K562 (cell line): ENCODE results near the gene DCAF4. TPM values are rescaled to one million over a fixed set of nuclear protein-coding genes. Genes with fewer than 3 reads are reported as not detected.

ENCODE experiments used
- CAMTA2 ChIP-seq: fragments of 250-450 bp; sonication (Bioruptor Pico); conservative IDR thresholded peaks from 2 replicates; pipeline ENCODE4 v1.5.1; 2022
- E4F1 ChIP-seq: fragments of 250-450 bp; sonication (Bioruptor Pico); IDR thresholded peaks from 2 replicates; pipeline ENCODE4 v1.5.0; 2021; ENCODE audit warnings: mild to moderate bottlenecking, borderline replicate concordance
- ELF1 ChIP-seq: fragments of 200-800 bp; sonication (Bioruptor generic); IDR thresholded peaks from 2 replicates; pipeline ENCODE4 v1.6.1; 2016; ENCODE audit warnings: missing genetic modification characterization, missing compliant biosample characterization
- NFRKB ChIP-seq: fragments of 450-650 bp; IDR thresholded peaks from 2 replicates; pipeline ENCODE4 v1.6.1; 2016; ENCODE audit warnings: low read depth
- TAF7 ChIP-seq: fragments of 450-650 bp; IDR thresholded peaks from 2 replicates; pipeline ENCODE4 v1.6.1; 2016; ENCODE audit warnings: missing genetic modification characterization, missing compliant biosample characterization
- ZBTB33 ChIP-seq: sonication (generic); formaldehyde crosslinking; IDR thresholded peaks from 2 replicates; pipeline ENCODE4 v1.8.1; 2023; ENCODE audit warnings: mild to moderate bottlenecking, missing genetic modification reagents
- ZNF668 ChIP-seq: fragments of 250-450 bp; sonication (Bioruptor Pico); IDR thresholded peaks from 2 replicates; pipeline ENCODE4 v1.8.0; 2022; ENCODE audit warnings: mild to moderate bottlenecking, inconsistent platforms
- ZNF707 ChIP-seq: fragments of 250-450 bp; sonication (Bioruptor Pico); conservative IDR thresholded peaks from 2 replicates; pipeline ENCODE4 v1.8.0; 2022; ENCODE audit warnings: inconsistent platforms, mild to moderate bottlenecking, moderate library complexity
- polyA plus RNA-seq, 8 experiments: library from polyadenylated mRNA; depleted of rRNA in 4 of 8; stranded (reverse) in 5 of 8; unstranded in 3 of 8; fragments of >200 nt; fragmentation: Nextera tagmentation in 2 of 8; fragmentation: Illumina TruSeq in 1 of 8; extraction: Ambion mirVana in 2 of 8; extraction: Trizol in 1 of 8; gene quantifications; 2 replicates each; pipeline versions ENCODE4 v1.2.1 to v1.2.3, GENCODE V29; 2011 to 2014; ENCODE audit warnings: inconsistent platforms in 1 of 8, missing spikeins in 1 of 8
- total RNA-seq, 7 experiments: library from RNA; depleted of rRNA in 6 of 7; stranded (reverse); fragments of >200 nt in 6 of 7; fragmentation: Illumina TruSeq in 2 of 7; extraction: Trizol in 2 of 7; gene quantifications; 2 replicates each; pipeline versions ENCODE4 v1.2.1 to v1.2.3, GENCODE V29; 2011 to 2021; ENCODE audit warnings: low replicate concordance in 1 of 7
- TF ChIP-seq, protein P1 (sequence below): fragments of 450-650 bp; IDR thresholded peaks from 2 replicates; pipeline ENCODE4 v1.6.1; 2017; ENCODE audit warnings: antibody characterized with exemption, mild to moderate bottlenecking
- TF ChIP-seq, protein P2 (sequence below): sonication (generic); formaldehyde crosslinking; IDR thresholded peaks from 2 replicates; pipeline ENCODE4 v1.8.0; 2022; ENCODE audit warnings: missing genetic modification reagents, mild to moderate bottlenecking, moderate library complexity, borderline replicate concordance

Gene DCAF4
- total and polyA plus RNA-seq, 9 of the 15 experiments (the other 6 are each of a cell fraction or from before 2014, with no cell fraction given), result 2.7 to 49.2 (median 22.9) TPM

GRCh38 chr14:72925171-72925759, 999 bp upstream of the DCAF4 start (continued):
- TF ChIP-seq ZBTB33 (CRISPR knock-in tag), result no peak
- TF ChIP-seq NFRKB, result 0 out of 2 replicates have a peak, but pooled peaks have one; percentile 45
- no peak for TF ChIP-seq CAMTA2 (CRISPR knock-in tag)
- TF ChIP-seq, protein P1, sequence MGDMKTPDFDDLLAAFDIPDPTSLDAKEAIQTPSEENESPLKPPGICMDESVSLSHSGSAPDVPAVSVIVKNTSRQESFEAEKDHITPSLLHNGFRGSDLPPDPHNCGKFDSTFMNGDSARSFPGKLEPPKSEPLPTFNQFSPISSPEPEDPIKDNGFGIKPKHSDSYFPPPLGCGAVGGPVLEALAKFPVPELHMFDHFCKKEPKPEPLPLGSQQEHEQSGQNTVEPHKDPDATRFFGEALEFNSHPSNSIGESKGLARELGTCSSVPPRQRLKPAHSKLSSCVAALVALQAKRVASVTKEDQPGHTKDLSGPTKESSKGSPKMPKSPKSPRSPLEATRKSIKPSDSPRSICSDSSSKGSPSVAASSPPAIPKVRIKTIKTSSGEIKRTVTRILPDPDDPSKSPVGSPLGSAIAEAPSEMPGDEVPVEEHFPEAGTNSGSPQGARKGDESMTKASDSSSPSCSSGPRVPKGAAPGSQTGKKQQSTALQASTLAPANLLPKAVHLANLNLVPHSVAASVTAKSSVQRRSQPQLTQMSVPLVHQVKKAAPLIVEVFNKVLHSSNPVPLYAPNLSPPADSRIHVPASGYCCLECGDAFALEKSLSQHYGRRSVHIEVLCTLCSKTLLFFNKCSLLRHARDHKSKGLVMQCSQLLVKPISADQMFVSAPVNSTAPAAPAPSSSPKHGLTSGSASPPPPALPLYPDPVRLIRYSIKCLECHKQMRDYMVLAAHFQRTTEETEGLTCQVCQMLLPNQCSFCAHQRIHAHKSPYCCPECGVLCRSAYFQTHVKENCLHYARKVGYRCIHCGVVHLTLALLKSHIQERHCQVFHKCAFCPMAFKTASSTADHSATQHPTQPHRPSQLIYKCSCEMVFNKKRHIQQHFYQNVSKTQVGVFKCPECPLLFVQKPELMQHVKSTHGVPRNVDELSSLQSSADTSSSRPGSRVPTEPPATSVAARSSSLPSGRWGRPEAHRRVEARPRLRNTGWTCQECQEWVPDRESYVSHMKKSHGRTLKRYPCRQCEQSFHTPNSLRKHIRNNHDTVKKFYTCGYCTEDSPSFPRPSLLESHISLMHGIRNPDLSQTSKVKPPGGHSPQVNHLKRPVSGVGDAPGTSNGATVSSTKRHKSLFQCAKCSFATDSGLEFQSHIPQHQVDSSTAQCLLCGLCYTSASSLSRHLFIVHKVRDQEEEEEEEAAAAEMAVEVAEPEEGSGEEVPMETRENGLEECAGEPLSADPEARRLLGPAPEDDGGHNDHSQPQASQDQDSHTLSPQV, result peak; percentile 72; the same call in 1 of the 2 replicates
- TF ChIP-seq, protein P2, sequence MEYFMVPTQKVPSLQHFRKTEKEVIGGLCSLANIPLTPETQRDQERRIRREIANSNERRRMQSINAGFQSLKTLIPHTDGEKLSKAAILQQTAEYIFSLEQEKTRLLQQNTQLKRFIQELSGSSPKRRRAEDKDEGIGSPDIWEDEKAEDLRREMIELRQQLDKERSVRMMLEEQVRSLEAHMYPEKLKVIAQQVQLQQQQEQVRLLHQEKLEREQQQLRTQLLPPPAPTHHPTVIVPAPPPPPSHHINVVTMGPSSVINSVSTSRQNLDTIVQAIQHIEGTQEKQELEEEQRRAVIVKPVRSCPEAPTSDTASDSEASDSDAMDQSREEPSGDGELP (CRISPR knock-in tag), result no peak
- TF ChIP-seq ZNF707 (CRISPR knock-in tag), result no peak
- TF ChIP-seq E4F1 (CRISPR knock-in tag), result no peak
- TF ChIP-seq ZNF668 (CRISPR knock-in tag), result no peak
- no peak for TF ChIP-seq TAF7 (tag)
- 0 out of 2 replicates have a peak, but pooled peaks have one; percentile 26 for TF ChIP-seq ELF1 (tag)
